SJCRH30 (cell line): ENCODE measurements around the gene SUMF1. TPM values are rescaled to one million over a fixed set of nuclear protein-coding genes. Genes with fewer than 3 reads are reported as not detected.
"Not testable (repeated sequence)": the region's sequence is repeated elsewhere in the genome, so short reads cannot be mapped to it uniquely, and the experiment has no call there.

Experiments
- DNase-seq, 2 experiments: peaks; one replicate each; pipeline ENCODE4 v3.0.0-alpha.2; 2015 to 2020
- H3K27ac ChIP-seq: fragments of 250-450 bp; sonication (Bioruptor Pico); 2 replicates; pipeline ENCODE4 v1.5.1; 2020; ENCODE audit warnings: mild to moderate bottlenecking, moderate library complexity
- H3K27me3 ChIP-seq: fragments of 250-450 bp; sonication (Bioruptor Pico); 2 replicates; pipeline ENCODE4 v1.5.1; 2020; ENCODE audit warnings: mild to moderate bottlenecking, moderate library complexity
- H3K36me3 ChIP-seq: fragments of 250-450 bp; sonication (Bioruptor Pico); 2 replicates; pipeline ENCODE4 v1.5.1; 2020; ENCODE audit warnings: mild to moderate bottlenecking, moderate library complexity
- H3K4me1 ChIP-seq: fragments of 250-450 bp; sonication (Bioruptor Pico); 2 replicates; pipeline ENCODE4 v1.5.1; 2020; ENCODE audit warnings: mild to moderate bottlenecking, moderate library complexity
- H3K4me3 ChIP-seq: fragments of 250-450 bp; sonication (Bioruptor Pico); 2 replicates; pipeline ENCODE4 v1.5.1; 2020; ENCODE audit warnings: mild to moderate bottlenecking, moderate library complexity
- H3K9me3 ChIP-seq: fragments of 250-450 bp; sonication (Bioruptor Pico); replicated peaks from 2 replicates; pipeline ENCODE4 v1.5.1; 2020; ENCODE audit warnings: mild to moderate bottlenecking, moderate library complexity
- total RNA-seq: library from RNA; depleted of rRNA; stranded (reverse); fragments of >200 nt; shearing (Covaris generic); gene quantifications from 2 replicates; pipeline ENCODE4 v1.2.3, GENCODE V29; 2014

SUMF1 gene
- total RNA-seq, 1 experiment from 2014 or later, result 11.6 TPM

GRCh38 chr3:4340411-4341335 lies 126.4 kb downstream of the SUMF1 start:
- H3K27me3 ChIP-seq, result no peaks in the 10 kb centered on the region
- no peak for DNase-seq
- H3K4me1 ChIP-seq, result no peaks in the 10 kb centered on the region
- H3K27ac ChIP-seq, result no peak overlapping the region
- no peaks in the 10 kb centered on the region for H3K36me3 ChIP-seq
- no peaks in the 10 kb centered on the region for H3K9me3 ChIP-seq
- H3K4me3 ChIP-seq, result no peak overlapping the region

DNA sequence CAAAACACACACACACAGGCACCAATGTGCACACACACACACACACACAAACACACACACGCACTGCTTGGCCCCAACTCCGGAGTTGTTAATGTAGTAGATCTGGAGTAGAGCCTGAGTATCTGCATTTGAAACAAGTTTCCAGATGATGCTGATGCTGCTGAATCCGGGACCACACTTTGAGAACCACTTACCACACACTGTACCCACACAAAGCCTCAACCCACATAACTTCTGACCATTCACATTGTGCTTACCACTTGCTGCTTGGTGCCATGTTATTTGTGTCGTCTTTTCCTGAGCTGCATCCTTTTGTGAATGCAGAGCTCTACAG lies 127.0 kb downstream of the SUMF1 start:
- H3K27me3 ChIP-seq, result no peaks in the 10 kb centered on the region
- H3K9me3 ChIP-seq, result no peaks in the 10 kb centered on the region
- DNase-seq, result no peak
- H3K4me1 ChIP-seq, result no peaks in the 10 kb centered on the region
- no peak overlapping the region for H3K27ac ChIP-seq
- H3K36me3 ChIP-seq, result no peaks in the 10 kb centered on the region
- no peak overlapping the region for H3K4me3 ChIP-seq

- Histone ChIP-seq H3K27me3 (no peaks in the 10 kb centered on the region), H3K4me1 (no peaks in the 10 kb centered on the region), H3K9me3 (no peaks in the 10 kb centered on the region), H3K27ac (no peak overlapping the region), H3K4me3 (no peak overlapping the region), H3K36me3 (no peaks in the 10 kb centered on the region)
- DNase-seq, result no peak
Measured at GRCh38 chr3:4338751-4339150, 128.3 kb downstream of the SUMF1 start.

GRCh38 chr3:4336850-4337546 lies 130.1 kb downstream of the SUMF1 start:
- Histone ChIP-seq H3K4me3 (no peak overlapping the region), H3K27ac (no peak overlapping the region), H3K4me1 (no peaks in the 10 kb centered on the region), H3K27me3 (no peaks in the 10 kb centered on the region), H3K9me3 (no peaks in the 10 kb centered on the region), H3K36me3 (no peaks in the 10 kb centered on the region)
- DNase-seq, result no peak

DNA sequence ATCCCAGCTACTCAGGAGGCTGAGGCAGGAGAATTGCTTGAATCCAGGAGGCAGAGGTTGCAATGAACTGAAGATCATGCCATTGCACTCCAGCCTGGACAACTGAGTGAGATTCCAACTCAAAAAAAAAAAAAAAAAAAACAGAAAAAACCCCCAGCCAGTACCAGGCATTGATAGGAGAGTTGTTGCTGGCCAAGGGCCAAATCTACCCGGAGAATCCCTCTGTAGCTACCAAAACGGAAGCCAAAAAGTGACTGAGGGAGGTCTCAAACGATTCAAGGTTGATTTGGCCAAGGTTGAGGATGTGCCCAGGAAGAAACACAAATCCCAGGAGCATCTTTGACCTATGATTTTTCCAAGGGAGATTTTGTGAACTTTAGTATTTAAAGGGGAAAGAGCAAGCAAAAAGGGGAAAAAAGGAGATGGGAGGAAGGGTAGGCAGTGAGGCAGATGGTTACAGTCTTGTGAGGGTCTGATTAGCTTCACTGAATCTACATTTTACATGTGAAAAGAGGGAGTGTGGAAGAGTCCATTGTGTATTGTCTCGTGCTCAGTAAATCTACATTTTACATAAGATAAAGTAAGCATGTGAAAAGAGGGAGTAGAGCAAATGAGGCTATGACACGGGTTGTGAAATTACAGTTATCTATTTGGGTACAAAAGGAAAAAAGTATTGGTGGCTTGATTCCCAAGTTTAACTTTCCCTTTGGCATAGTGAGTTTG lies 131.1 kb downstream of the SUMF1 start:
- H3K36me3 ChIP-seq, result no peaks in the 10 kb centered on the region
- no peaks in the 10 kb centered on the region for H3K9me3 ChIP-seq
- DNase-seq, result no peak
- no peak overlapping the region for H3K27ac ChIP-seq
- H3K27me3 ChIP-seq, result no peaks in the 10 kb centered on the region
- no peak overlapping the region for H3K4me3 ChIP-seq
- no peaks in the 10 kb centered on the region for H3K4me1 ChIP-seq

- DNase-seq, result no peak
- no peaks in the 10 kb centered on the region for H3K9me3 ChIP-seq
- H3K4me3 ChIP-seq, result no peak overlapping the region
- no peaks in the 10 kb centered on the region for H3K4me1 ChIP-seq
- no peak overlapping the region for H3K27ac ChIP-seq
- no peaks in the 10 kb centered on the region for H3K27me3 ChIP-seq
- no peaks in the 10 kb centered on the region for H3K36me3 ChIP-seq
Measured at GRCh38 chr3:4334548-4334947, 132.5 kb downstream of the SUMF1 start.

DNA sequence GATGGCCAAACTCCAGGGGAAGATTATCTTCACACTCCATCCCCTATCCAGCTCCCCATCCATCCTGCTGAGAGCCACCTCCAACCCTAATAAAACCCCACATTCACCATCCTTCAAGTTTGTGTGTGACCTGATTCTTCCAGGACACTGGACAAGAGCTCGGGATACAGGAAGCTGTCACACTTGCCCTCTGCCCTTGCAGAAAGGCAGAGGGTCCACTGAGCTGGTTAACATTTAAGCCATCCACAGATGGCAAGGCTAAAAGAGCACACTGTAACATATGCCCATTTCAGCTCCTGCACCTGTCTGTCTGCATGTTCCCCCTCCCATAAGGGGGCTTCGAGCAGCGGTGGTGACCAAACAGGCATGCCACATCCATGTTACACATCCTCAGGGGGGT lies 134.1 kb downstream of the SUMF1 start:
- Histone ChIP-seq H3K4me1 (no peaks in the 10 kb centered on the region), H3K27ac (no peak overlapping the region), H3K27me3 (no peaks in the 10 kb centered on the region), H3K36me3 (no peaks in the 10 kb centered on the region), H3K9me3 (no peaks in the 10 kb centered on the region), H3K4me3 (no peak overlapping the region)
- DNase-seq, result no peak

- no peaks in the 10 kb centered on the region for H3K9me3 ChIP-seq
- no peaks in the 10 kb centered on the region for H3K4me1 ChIP-seq
- DNase-seq, result no peak
- H3K4me3 ChIP-seq, result no peak overlapping the region
- H3K27me3 ChIP-seq, result no peaks in the 10 kb centered on the region
- no peak overlapping the region for H3K27ac ChIP-seq
- H3K36me3 ChIP-seq, result no peaks in the 10 kb centered on the region
Measured at GRCh38 chr3:4332574-4332973, 134.5 kb downstream of the SUMF1 start.

DNA sequence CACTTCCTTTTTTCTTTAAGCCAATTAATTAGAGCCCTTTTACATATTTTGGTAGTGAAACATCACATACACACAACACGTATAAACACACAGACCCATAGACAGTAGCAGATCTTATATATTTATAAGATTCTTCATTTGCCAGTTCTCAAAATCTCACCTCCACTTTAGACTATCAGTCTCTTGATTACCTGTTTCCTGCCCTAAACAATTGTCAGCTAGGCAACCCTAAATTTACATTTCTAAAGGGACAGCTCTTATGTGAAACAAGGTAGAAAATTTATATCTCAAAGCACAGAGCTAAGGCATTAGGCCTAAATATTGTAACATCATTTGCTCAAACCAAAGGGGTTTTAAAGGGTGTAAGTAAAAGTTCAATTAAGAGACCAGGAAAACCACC lies 135.0 kb downstream of the SUMF1 start:
- H3K4me3 ChIP-seq, result no peak overlapping the region
- H3K9me3 ChIP-seq, result no peaks in the 10 kb centered on the region
- no peaks in the 10 kb centered on the region for H3K36me3 ChIP-seq
- no peak overlapping the region for H3K27ac ChIP-seq
- no peaks in the 10 kb centered on the region for H3K27me3 ChIP-seq
- DNase-seq, result no peak
- no peaks in the 10 kb centered on the region for H3K4me1 ChIP-seq

DNA sequence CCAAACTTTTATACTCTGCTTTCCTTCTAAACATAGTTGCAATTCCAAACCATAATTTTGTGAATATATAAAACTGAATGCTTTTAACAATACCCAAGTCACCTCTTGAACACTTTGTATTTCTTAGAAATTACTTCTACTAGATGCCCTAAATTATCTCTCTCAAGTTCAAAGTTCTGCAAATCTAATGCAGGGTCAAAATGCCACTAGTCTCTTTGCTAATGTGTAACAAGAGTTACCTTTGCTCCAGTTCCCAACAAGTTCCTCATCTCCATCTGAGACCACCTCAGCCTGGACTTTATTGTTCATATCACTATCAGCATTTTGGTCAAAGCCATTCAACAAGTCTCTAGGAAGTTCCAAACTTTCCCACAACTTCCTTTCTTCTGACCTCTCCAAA lies 137.3 kb downstream of the SUMF1 start:
- not testable (repeated sequence) for H3K4me3 ChIP-seq, H3K4me1 ChIP-seq, H3K9me3 ChIP-seq, H3K36me3 ChIP-seq, DNase-seq, H3K27ac ChIP-seq, H3K27me3 ChIP-seq

GRCh38 chr3:4326868-4327267 lies 140.2 kb downstream of the SUMF1 start:
- no peaks in the 10 kb centered on the region for H3K9me3 ChIP-seq
- H3K4me3 ChIP-seq, result no peak overlapping the region
- DNase-seq, result no peak
- no peaks in the 10 kb centered on the region for H3K4me1 ChIP-seq
- no peaks in the 10 kb centered on the region for H3K36me3 ChIP-seq
- H3K27me3 ChIP-seq, result no peaks in the 10 kb centered on the region
- no peak overlapping the region for H3K27ac ChIP-seq

- DNase-seq, result no peak
- Histone ChIP-seq H3K4me3 (no peak overlapping the region), H3K27ac (no peak overlapping the region), H3K9me3 (no peaks in the 10 kb centered on the region), H3K27me3 (no peaks in the 10 kb centered on the region), H3K4me1 (no peaks in the 10 kb centered on the region), H3K36me3 (no peaks in the 10 kb centered on the region)
Measured at GRCh38 chr3:4323246-4324027, 143.6 kb downstream of the SUMF1 start.

- Histone ChIP-seq H3K27ac (no peak overlapping the region), H3K27me3 (no peaks in the 10 kb centered on the region), H3K4me3 (no peak overlapping the region), H3K4me1 (no peaks in the 10 kb centered on the region), H3K9me3 (no peaks in the 10 kb centered on the region), H3K36me3 (0 out of 2 replicates have a peak, but pooled peaks cover 2% of the 10 kb centered on the region)
- no peak for DNase-seq
Measured at GRCh38 chr3:4322635-4323034, 144.4 kb downstream of the SUMF1 start.

DNA sequence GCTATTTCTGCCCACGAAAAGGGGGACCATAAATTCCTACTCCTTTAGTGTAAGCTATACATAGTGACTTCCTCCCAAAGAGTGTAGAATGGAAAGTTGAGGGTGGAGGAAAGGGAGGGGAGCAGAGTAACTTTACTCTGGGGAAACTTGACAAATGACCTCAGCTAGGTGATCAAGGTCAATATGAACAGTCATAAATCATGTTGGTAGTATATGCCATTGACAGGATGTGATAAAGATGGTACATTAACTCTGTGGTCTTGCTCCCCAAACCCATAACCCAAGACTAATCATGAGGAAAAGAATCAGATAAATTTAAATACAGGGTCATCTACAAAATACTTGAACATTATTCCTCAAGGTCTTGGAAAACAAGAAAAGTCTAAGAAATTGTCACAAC lies 145.3 kb downstream of the SUMF1 start:
- Histone ChIP-seq H3K4me1 (no peaks in the 10 kb centered on the region), H3K36me3 (peaks cover 11% of the 10 kb centered on the region; the same call in 1 of the 2 replicates), H3K4me3 (no peak overlapping the region), H3K27me3 (no peaks in the 10 kb centered on the region), H3K9me3 (no peaks in the 10 kb centered on the region), H3K27ac (no peak overlapping the region)
- no peak for DNase-seq
